Prostate gland (tissue), 2 donors: ENCODE measurements around the gene INSIG1. TPM values are rescaled to one million over a fixed set of nuclear protein-coding genes. Genes with fewer than 3 reads are reported as not detected.

Source experiments
- DNase-seq: peaks from one replicate; pipeline ENCODE4 v3.0.0-alpha.2; 2019; ENCODE audit warnings: low spot score
- H3K27ac ChIP-seq, 2 donors: fragments of 200-600 bp; sonication (generic); 2 replicates each; pipeline ENCODE4 v1.5.1; 2017 to 2019
- H3K27me3 ChIP-seq: fragments of 200-600 bp; sonication (generic); replicated peaks from 2 replicates; pipeline ENCODE4 v1.5.1; 2019; ENCODE audit not compliant: insufficient read depth
- H3K36me3 ChIP-seq, 2 donors: fragments of 200-600 bp; sonication (generic); 1 replicate in 1 of 2; 2 replicates in 1 of 2; pipeline versions ENCODE4 v1.5.1 to v1.8.1; 2017 to 2019
- H3K4me1 ChIP-seq: fragments of 200-600 bp; sonication (generic); replicated peaks from 2 replicates; pipeline ENCODE4 v1.5.1; 2019
- H3K4me3 ChIP-seq, 2 donors: fragments of 200-600 bp; sonication (generic); 2 replicates each; pipeline ENCODE4 v1.5.1; 2017 to 2019
- H3K9me3 ChIP-seq: fragments of 200-600 bp; sonication (generic); 2 replicates; pipeline ENCODE4 v1.5.1; 2017
- CTCF ChIP-seq, 4 experiments: fragments of 200-600 bp in 2 of 4; fragments of 450-650 bp in 2 of 4; sonication (generic) in 2 of 4; IDR thresholded peaks; 1 replicate in 3 of 4; 2 replicates in 1 of 4; pipeline ENCODE4 v1.5.1; 2016 to 2019; ENCODE audit warnings: antibody characterized with exemption in 4 of 4, mild to moderate bottlenecking in 2 of 4, moderate library complexity in 2 of 4
- POLR2A ChIP-seq: fragments of 450-650 bp; IDR thresholded peaks from one replicate; pipeline ENCODE4 v1.6.1; 2016; ENCODE audit warnings: antibody characterized with exemption, mild to moderate bottlenecking
- POLR2AphosphoS5 ChIP-seq: sonication (generic); formaldehyde crosslinking; IDR thresholded peaks from one replicate; pipeline ENCODE4 v1.6.1; 2017; ENCODE audit warnings: antibody characterized with exemption
- WGBS: methylation state at CpG from one replicate; pipeline ENCODE4 v1.1.5; 2018; 5-methylcytosine and 5-hydroxymethylcytosine counted together
- intact Hi-C: fragments of 100-400 bp; cut with DNase I; formaldehyde crosslinking; loops from one replicate; pipeline ENCODE4 v1.14.2; 2022
- total RNA-seq, 2 donors: library from RNA; depleted of rRNA; stranded (reverse); fragments of >200 nt; gene quantifications; one replicate each; pipeline ENCODE4 v1.1.0, GENCODE V29; 2016

The INSIG1 gene
- total RNA-seq, 2 donors from 2014 or later = 60.5 to 112 TPM

DNA sequence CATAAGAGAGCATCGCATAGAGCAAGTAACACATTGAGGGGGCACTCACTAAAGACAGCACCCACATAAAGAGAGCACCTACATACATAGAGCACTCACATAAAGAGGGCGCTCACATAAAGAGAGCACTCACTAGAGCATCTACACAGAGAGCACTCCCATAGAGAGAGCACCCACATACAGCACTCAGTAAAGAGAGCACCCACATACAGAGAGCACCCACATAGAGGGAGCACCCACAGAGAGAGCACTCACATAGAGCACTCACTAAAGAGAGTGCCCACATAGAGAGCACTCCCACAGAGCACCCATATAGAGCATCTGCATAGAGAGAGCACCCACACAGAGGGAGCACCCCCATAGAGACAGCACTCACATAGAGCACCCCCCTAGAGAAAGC is 47.8 kb downstream of the INSIG1 start:
- Histone ChIP-seq H3K36me3 (no peaks in the 10 kb centered on the region), H3K27me3 (peaks cover 8% of the 10 kb centered on the region), H3K4me3 (no peak overlapping the region), H3K9me3 (no peaks in the 10 kb centered on the region), H3K4me1 (no peaks in the 10 kb centered on the region), H3K27ac (no peak overlapping the region)
- DNase-seq = no peak
- intact Hi-C loops = loop anchor here (2.0 kb wide), 1 partner anchor 155 kb away; no protein-coding TSS in a partner anchor
- 58% methylated on average over 2 of the region's 2 CpGs for WGBS
- TF ChIP-seq CTCF (IDR thresholded peaks at IDR 0.05) (no peak), POLR2AphosphoS5 (no peak), POLR2A (no peak)

- intact Hi-C loops = no loop called here
- H3K4me1 ChIP-seq = no peaks in the 10 kb centered on the region
- 93% methylated on average over 1 of the region's 1 CpG for WGBS
- peaks cover 8% of the 10 kb centered on the region for H3K27me3 ChIP-seq
- no peak overlapping the region for H3K27ac ChIP-seq
- H3K4me3 ChIP-seq = no peak overlapping the region
- no peaks in the 10 kb centered on the region for H3K9me3 ChIP-seq
- TF ChIP-seq CTCF (IDR thresholded peaks at IDR 0.05) = no peak
- TF ChIP-seq POLR2AphosphoS5 = no peak
- TF ChIP-seq POLR2A = no peak
- DNase-seq = no peak
- no peaks in the 10 kb centered on the region for H3K36me3 ChIP-seq
Observed at GRCh38 chr7:155346285-155346684, 48.6 kb downstream of the INSIG1 start.

DNA sequence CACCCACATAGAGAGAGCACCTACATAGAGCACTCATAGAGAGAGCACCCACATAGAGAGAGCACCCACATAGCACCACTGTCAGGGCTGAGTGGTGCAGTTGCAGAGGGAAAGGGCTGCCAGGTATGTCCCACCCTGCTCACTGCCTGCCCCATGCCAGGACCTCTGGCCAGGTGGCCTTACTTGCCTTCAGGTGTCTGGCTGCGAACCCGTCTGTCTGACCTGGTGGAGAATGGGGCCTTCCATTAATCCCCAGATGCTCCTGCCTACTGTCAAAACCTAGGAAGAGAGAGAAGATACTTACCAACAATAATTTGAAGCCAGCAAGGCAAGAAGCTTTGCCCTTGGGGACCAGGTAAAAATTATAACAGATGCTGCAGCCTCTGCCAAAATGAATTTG is 51.1 kb downstream of the INSIG1 start:
- peaks cover 16% of the 10 kb centered on the region for H3K27me3 ChIP-seq
- WGBS = 75% methylated on average over 2 of the region's 2 CpGs
- no peak for TF ChIP-seq POLR2AphosphoS5
- no peak for TF ChIP-seq POLR2A
- no peak for TF ChIP-seq CTCF (IDR thresholded peaks at IDR 0.05)
- no peaks in the 10 kb centered on the region for H3K36me3 ChIP-seq
- no peaks in the 10 kb centered on the region for H3K9me3 ChIP-seq
- no peak overlapping the region for H3K27ac ChIP-seq
- no peak for DNase-seq
- H3K4me3 ChIP-seq = no peak overlapping the region
- intact Hi-C loops = no loop called here
- H3K4me1 ChIP-seq = no peaks in the 10 kb centered on the region

DNA sequence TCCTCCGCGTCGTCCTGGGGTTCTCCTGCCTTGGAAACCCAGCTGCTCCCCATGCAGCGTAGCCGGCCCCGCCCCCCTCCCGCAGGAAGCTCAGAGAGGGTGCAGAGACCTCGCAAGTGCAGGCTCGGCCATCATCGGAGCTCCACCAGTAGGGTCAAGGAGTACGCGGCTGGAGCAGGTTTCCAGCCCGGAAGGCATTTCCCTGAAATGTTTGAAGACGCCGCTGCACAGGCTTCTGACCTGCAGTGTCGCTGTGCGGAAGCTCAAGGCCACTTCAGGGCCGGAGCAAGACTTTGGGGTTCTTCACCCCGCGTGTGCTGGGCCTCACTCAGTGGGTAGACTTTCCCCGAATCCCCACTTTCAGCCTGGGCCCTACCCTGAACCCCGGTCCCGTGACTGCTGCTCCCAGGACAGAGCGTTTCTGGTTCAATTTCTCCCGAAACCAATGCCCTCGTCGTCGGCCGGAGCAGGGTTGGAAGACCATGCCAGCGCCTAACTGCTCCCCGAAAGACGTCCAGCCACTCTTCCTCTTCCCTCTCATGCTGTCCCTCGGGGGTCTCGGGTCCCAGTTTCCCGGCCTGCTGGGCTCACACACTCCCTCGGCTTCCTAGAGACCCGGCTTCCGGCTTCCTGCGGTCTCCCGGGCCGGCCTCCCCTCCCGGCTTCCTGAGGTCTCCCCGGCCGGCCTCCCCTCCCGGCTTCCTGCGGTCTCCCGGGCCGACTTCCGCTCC is 52.1 kb downstream of the INSIG1 start:
- intact Hi-C loops = no loop called here
- no peak for DNase-seq
- TF ChIP-seq POLR2AphosphoS5 = no peak
- no peak for TF ChIP-seq CTCF (IDR thresholded peaks at IDR 0.05)
- no peak for TF ChIP-seq POLR2A
- Histone ChIP-seq H3K4me3 (no peak overlapping the region), H3K36me3 (no peaks in the 10 kb centered on the region), H3K4me1 (no peaks in the 10 kb centered on the region), H3K27me3 (peaks cover 16% of the 10 kb centered on the region), H3K27ac (no peak overlapping the region), H3K9me3 (no peaks in the 10 kb centered on the region)
- WGBS = 60% methylated on average over 49 of the region's 49 CpGs
